ENCODE measurements around the gene CNBP. TPM values are rescaled to one million over a fixed set of nuclear protein-coding genes. Genes with fewer than 3 reads are reported as not detected.
A peak's percentile ranks its signal among the peaks of the same experiment; 100 is the strongest.

CNBP gene
- total and polyA plus RNA-seq, 10 of the 15 experiments (the other 5 are each of a cell fraction or from before 2014, with no cell fraction given): 300 to 719 (median 439) TPM

DNA sequence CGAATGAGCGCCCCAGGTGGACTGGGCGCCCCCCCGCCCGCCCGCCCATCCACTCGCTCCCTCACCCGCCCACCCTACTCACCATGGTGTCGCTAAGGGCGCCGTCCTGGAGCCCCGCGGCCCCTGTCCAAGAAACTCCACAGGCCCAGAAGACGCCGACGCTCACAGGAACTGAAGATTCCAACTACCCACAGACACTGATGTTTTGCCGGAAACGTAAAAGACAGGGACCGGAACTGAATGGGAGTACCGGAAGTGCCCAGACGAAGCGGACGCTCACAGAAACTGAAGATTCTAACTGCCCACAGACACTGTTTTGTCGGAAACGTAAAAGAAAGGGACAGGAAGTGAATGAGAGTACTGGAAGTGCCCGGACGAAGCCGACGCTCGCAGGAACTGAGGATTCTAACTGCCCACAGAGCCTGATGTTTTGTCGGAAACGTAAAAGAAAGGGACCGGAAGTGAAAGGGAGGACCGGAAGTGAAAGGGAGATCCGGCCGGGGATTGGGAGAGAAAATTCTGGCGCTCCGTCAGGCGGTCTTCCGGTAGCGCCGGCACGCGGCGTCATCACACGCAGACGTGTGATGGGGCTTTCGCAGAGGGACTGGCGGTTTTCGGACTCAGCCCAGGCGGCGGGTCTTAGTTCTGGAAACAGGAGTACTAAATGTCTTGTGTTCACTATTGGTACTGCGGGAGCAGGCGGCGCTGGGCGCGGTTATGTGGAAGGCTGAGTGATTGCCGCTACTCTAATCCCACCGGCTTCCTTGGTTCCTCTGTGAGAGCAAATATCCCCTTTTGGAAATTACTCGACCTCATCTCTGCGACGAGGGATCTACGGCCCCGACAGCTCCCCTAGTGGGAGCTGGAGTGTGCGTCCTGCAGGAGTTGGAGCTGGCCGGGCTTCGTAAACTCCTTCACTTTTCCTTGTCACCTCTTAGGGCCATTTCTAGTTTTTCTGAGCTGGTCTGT is 22.5 kb downstream of the CNBP start, which contains the start of gene ISY1 (continued):
- TF ChIP-seq BHLHE40 (IDR thresholded peaks at IDR 0.05; ENCODE audit: borderline replicate concordance in 1 of 2, low read depth in 2 of 2, low read length in 1 of 2) (peak; percentile 65 to 87), YBX1 (IDR thresholded peaks at IDR 0.05) (no peak), CBX3 (IDR thresholded peaks at IDR 0.05; ENCODE audit: borderline replicate concordance, low read depth) (no peak), SPI1 (IDR thresholded peaks at IDR 0.05; ENCODE audit: borderline replicate concordance, insufficient read depth, low read depth, low read length) (no peak), DPF2 (IDR thresholded peaks at IDR 0.05) (0 out of 2 replicates have a peak, but pooled peaks have one; percentile 24), HDAC2 (IDR thresholded peaks at IDR 0.05) (0 out of 2 replicates have a peak, but pooled peaks have one; percentile 77), STAT3 (IDR thresholded peaks at IDR 0.05; ENCODE audit: low read depth, low read length) (0 out of 2 replicates have a peak, but pooled peaks have one; percentile 56), ZBED1 (IDR thresholded peaks at IDR 0.05; ENCODE audit: borderline replicate concordance) (0 out of 2 replicates have a peak, but pooled peaks have one; percentile 37), POLR2AphosphoS5 (IDR thresholded peaks at IDR 0.05; ENCODE audit: low read length) (peak; percentile 97), MEF2A (IDR thresholded peaks at IDR 0.05; ENCODE audit: insufficient read depth, low read depth, low read length) (no peak), CEBPB (IDR thresholded peaks at IDR 0.05; ENCODE audit: borderline replicate concordance in 1 of 2, low read depth in 2 of 2, low read length in 2 of 2) (no peak), PML (IDR thresholded peaks at IDR 0.05; ENCODE audit: low read length) (peak; percentile 97), RCOR1 (conservative IDR thresholded peaks at IDR 0.05; ENCODE audit: low read depth, low read length) (no peak), HDAC6 (IDR thresholded peaks at IDR 0.05; ENCODE audit: unreplicated experiment) (no peak), TAF1 (IDR thresholded peaks at IDR 0.05; ENCODE audit: borderline replicate concordance, low read depth, low read length) (peak; percentile 76; the same call in 1 of the 2 replicates)
- TF ChIP-seq, protein P1, sequence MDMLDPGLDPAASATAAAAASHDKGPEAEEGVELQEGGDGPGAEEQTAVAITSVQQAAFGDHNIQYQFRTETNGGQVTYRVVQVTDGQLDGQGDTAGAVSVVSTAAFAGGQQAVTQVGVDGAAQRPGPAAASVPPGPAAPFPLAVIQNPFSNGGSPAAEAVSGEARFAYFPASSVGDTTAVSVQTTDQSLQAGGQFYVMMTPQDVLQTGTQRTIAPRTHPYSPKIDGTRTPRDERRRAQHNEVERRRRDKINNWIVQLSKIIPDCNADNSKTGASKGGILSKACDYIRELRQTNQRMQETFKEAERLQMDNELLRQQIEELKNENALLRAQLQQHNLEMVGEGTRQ (IDR thresholded peaks at IDR 0.05; ENCODE audit: borderline replicate concordance, low read depth, low read length): no peak; the same call in 1 of the 2 replicates
- TF ChIP-seq, protein P2, sequence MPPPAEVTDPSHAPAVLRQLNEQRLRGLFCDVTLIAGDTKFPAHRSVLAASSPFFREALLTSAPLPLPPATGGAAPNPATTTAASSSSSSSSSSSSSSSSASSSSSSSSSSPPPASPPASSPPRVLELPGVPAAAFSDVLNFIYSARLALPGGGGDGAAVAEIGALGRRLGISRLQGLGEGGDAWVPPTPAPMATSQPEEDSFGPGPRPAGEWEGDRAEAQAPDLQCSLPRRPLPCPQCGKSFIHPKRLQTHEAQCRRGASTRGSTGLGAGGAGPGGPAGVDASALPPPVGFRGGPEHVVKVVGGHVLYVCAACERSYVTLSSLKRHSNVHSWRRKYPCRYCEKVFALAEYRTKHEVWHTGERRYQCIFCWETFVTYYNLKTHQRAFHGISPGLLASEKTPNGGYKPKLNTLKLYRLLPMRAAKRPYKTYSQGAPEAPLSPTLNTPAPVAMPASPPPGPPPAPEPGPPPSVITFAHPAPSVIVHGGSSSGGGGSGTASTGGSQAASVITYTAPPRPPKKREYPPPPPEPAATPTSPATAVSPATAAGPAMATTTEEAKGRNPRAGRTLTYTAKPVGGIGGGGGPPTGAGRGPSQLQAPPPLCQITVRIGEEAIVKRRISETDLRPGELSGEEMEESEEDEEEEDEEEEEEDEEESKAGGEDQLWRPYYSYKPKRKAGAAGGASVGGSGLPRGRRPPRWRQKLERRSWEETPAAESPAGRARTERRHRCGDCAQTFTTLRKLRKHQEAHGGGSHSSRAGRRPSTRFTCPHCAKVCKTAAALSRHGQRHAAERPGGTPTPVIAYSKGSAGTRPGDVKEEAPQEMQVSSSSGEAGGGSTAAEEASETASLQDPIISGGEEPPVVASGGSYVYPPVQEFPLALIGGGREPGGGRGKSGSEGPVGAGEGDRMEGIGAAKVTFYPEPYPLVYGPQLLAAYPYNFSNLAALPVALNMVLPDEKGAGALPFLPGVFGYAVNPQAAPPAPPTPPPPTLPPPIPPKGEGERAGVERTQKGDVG (CRISPR knock-in tag; IDR thresholded peaks at IDR 0.05): no peak
- TF ChIP-seq, protein P3, sequence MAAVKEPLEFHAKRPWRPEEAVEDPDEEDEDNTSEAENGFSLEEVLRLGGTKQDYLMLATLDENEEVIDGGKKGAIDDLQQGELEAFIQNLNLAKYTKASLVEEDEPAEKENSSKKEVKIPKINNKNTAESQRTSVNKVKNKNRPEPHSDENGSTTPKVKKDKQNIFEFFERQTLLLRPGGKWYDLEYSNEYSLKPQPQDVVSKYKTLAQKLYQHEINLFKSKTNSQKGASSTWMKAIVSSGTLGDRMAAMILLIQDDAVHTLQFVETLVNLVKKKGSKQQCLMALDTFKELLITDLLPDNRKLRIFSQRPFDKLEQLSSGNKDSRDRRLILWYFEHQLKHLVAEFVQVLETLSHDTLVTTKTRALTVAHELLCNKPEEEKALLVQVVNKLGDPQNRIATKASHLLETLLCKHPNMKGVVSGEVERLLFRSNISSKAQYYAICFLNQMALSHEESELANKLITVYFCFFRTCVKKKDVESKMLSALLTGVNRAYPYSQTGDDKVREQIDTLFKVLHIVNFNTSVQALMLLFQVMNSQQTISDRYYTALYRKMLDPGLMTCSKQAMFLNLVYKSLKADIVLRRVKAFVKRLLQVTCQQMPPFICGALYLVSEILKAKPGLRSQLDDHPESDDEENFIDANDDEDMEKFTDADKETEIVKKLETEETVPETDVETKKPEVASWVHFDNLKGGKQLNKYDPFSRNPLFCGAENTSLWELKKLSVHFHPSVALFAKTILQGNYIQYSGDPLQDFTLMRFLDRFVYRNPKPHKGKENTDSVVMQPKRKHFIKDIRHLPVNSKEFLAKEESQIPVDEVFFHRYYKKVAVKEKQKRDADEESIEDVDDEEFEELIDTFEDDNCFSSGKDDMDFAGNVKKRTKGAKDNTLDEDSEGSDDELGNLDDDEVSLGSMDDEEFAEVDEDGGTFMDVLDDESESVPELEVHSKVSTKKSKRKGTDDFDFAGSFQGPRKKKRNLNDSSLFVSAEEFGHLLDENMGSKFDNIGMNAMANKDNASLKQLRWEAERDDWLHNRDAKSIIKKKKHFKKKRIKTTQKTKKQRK (IDR thresholded peaks at IDR 0.05; ENCODE audit: low read depth, low read length): no peak; the same call in 1 of the 2 replicates

Measured in GM12878 (cell line).